Measurements from ENCODE around the gene SP140L.
"Not testable (repeated sequence)": the region's sequence is repeated elsewhere in the genome, so short reads cannot be mapped to it uniquely, and the experiment has no call there.

SP140L gene

DNA sequence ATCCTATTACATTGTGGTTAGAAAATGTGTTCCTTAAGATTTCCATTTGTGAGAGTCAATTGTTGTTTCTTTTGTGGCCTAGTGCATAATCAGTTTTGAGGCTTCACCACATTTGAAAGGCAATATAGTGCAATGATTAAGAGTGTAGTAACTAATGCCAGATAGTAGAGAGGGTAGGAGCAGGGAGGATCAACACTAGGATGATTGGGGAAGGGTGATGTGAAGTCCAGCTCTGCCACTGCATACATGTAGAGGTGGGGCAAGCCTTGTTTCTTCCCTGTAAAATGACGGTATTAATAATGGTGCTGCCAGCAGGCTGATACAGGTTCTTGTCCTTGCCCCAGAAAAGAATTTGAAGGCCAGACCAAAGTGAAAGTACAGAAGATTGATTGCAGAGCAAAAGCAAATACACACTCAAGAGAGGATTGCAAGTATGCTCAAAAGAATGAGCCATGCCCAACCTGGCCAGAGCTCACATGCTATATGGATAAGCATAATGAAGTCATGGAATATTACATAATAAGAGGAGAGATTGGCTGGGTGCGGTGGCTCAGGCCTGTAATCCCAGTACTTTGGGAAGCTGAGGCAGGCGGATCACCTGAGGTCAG lies 97.0 kb downstream of the SP140L start:
- DNase-seq, result no peak

DNA sequence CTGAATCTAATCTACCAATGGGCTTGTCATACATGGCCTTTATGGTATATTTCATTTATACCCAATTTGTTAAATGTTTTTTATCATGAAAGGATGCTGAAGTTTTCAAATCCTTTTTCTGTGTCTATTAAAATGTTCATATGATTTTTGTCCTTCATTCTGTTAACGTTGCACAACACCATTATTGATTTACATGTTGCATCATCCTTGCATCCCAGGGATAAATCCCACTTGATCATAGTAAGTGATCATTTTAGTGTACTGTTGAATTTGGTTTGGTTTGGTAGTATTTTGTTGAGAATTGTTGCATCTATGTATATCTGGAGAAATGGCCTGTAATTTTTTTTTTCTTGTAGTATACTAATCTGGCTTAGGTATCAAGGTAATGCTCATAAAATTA lies 98.4 kb downstream of the SP140L start:
- no peak for DNase-seq

DNA sequence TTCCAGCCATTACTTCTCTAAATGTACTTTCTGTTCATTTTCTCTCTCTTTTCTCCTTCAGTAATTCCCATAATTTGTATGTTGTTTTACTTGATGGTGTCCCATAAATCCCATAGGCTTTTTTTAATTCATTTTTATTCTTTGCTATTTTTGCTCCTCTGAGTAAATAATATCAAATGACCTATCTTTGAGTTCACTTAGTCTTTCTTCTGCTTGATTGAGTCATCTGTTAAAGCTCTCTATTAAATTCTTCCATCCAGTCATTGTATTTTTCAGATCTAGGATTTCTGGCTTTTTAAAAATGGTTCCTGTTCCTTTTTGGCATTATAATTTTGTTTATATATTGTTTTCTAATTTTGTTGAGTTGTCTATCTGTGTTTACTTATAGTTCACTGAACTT lies 102.5 kb downstream of the SP140L start:
- no peak for DNase-seq

DNA sequence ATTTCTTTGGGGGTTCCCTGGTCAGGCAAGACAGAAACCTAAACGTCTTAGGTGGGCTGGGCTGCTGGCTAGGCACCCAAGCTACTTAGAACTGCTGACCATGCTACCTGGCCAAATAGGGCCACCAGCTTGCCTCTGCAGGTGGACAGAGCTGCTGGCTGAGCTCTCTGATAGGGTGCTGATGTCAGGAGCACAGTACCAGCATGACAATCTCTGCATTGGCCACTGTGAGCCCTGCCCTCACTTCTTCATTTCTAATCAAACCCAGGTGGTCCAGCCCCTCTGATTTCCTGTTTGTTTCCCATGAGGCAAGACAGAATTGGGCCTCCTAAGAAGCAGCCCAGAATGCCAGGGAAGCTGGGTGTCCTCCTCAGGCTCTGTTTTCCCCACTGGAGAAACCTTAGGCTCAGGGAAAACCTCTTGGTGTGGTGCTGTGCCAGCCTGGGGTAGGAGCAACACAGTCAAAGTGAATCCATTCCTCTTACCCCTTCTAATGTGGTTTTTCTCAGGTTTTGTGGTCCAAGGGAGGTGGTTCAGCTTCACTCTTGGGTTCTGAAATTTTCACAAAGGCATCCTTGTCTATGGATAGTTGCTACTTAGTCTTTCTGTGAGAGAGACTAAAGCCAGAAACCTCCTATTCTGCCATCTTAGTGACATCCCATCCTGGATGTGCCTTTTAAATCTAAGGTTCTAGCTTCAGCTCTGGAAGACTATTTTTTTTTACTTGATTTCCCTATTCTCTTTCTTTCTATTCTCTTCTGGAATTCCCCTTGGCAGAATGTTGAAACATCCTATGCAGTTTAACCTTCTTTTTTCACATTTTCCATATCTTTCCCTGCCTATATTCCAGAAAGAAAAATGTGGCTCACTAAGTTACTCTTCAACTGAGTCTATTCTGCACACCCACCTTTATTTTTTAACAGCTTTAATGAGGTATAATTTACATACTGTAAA lies 104.2 kb downstream of the SP140L start:
- DNase-seq, result no peak

DNA sequence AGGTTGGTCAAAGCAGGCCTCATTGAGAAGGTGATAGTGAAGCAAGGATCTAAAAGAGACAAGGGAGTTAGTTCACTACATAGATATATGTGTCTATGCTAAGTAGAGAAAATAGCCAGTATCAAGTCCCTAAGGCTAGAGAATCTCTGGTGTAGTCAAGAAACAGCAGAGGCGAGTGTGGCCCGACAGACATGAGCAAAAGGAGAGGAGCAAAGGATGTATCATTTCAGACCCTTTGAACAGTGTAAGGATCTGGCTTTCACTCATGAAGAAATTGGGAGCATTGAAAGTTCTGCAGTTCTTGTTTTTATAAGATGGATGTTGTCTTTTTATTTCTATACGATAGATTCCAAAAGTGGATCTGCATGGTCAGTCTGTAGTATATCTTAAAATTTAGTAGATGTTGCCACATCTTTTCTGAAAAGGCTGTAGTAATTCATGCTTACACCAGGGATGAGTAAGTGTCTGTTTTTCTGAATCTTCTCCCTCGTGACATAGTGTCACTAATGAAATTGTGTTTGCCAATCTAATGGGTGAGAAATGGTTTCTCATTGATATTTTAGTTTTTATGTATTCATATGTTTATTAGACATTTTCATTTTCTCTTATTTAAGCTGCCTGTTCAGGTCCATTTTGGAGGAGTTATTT lies 107.8 kb downstream of the SP140L start:
- no peak for DNase-seq

DNA sequence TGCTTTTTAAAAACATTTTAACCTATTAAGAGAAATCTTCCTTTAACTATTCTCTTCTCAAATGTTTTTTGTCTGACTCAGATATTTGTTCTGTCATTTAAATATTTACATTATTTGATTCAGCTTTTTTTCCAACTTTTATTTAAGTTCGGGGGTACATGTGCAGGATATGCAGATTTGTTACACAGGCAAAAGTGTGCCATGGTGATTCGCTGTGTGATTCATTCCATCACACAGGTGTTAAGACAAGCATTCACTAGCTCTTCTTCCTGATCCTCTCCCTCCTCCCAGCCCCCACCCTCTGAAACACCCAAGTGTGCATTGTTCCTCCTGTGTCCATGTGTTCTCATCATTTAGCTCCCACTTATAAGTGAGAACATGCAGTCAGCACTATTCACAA lies 108.4 kb downstream of the SP140L start:
- DNase-seq, result no peak

DNA sequence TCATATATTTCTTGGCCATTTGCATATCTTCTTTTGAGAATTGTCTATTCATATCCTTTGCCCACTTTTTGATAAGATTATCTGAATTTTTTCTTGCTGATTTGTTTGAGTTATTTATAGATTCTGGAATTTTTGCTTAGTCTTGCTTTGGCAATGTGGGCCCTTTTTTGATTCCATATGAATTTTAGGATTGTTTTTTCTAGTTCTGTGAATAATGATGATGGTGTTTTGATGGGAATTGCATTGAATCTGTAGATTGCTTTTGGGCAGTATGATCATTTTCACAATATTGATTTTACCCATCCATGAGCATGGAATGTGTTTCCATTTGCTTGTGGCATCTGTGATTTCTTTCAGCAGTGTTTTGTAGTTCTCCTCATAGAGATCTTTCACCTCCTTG lies 112.1 kb downstream of the SP140L start:
- DNase-seq, result not testable (repeated sequence)

DNA sequence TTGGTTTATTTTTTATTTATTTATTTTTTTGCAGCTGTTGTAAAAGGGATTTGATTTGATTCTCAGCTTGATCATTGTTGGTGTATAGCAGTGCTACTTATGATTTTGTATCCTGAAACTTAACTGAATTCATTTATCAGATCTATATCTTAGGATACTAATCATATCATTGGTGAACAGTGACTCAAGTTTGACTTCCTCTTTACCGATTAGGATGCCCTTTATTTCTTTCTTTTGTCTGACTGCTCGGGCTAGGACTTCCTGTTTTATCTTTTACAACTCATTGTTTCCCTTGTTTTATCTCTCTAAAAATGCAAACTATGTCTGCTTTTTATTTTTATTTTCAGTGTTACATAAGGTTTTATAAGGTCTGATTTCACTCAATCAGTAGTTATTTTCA lies 112.6 kb downstream of the SP140L start:
- no peak for DNase-seq

DNA sequence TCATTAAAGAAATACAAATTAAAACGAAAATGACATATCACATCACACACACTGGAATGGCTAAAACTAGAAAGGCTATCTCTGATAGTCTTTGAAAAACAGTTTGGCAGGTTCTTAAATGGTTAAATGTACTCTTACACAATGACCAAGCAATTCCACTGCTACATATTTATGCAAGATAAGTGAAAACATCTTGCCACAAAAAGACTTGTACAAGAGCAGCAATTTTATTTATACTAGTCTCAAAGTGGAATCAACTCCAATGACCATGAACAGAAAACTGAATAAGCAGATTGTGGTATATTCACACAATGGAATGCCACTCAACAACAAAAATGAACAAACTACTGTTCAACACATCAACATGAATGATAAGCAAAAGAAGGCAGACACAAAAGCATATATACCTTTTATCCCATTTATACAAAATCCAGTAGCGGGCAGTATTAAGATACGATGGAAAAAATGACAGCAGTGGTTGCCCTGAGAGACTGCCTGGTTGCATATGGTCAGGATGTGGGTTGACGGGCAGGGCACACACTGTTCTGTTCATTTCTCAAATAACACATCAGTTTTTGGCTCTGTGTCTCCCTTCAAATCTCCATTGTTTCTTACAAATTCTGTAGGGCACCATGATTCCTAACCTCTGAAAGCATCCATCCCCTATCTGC lies 114.4 kb downstream of the SP140L start:
- no peak for DNase-seq

DNA sequence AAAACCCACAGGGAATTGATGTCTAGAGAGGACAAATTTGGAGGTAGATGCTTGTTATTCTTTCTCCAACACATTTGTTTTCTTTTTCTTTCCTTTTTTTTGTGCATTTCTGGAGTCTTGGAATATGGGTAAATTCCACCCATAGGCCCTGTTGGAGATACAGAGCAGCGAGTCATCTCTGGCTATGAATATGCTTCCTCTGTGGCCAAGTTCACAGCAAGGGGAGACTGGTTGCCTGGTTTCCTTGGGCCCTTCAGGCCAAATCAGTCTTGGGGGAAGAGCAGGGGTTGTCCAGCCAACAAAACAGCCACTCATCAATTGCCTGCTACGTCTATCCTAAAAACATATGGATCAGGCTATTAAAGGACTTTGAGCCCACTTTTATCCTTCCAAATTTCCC lies 116.5 kb downstream of the SP140L start:
- DNase-seq, result no peak

DNA sequence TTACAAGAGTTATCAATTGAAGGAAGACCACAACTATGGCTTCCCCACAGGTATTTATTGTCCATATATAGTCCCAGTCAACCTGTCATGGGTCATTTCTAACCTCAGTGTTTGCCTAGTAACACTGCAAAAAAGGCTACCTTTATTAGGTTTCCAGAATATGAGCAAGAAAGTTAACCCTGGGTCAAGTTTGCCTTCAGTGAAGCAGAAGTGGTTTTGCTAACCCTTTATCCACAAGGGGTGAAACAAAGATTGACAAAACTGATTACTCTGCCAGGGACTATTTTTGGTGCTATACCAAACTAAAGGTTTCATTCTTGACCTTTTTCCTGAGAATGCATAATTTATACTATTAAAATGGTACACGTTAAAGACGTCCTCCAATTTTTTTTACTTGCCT lies 117.8 kb downstream of the SP140L start:
- no peak for DNase-seq

DNA sequence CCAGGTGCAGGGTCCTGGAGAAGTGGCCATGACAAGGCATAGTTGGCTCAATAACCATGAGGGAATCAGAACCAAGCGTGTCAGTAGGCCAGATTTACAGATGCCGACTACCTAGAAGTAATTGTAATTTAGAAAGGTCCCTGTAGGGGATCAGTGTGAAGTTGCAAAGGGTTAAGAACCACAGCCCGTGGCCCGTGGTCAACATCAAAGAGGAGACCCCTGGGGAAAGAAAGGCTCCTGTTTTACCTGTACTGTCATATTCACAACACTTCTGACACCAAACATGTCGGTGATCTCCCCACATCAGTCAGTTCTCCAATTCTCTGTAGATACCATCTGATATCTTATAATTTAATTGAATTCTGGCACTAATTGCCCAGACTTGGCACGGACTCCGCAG lies 120.0 kb downstream of the SP140L start:
- DNase-seq, result no peak

DNA sequence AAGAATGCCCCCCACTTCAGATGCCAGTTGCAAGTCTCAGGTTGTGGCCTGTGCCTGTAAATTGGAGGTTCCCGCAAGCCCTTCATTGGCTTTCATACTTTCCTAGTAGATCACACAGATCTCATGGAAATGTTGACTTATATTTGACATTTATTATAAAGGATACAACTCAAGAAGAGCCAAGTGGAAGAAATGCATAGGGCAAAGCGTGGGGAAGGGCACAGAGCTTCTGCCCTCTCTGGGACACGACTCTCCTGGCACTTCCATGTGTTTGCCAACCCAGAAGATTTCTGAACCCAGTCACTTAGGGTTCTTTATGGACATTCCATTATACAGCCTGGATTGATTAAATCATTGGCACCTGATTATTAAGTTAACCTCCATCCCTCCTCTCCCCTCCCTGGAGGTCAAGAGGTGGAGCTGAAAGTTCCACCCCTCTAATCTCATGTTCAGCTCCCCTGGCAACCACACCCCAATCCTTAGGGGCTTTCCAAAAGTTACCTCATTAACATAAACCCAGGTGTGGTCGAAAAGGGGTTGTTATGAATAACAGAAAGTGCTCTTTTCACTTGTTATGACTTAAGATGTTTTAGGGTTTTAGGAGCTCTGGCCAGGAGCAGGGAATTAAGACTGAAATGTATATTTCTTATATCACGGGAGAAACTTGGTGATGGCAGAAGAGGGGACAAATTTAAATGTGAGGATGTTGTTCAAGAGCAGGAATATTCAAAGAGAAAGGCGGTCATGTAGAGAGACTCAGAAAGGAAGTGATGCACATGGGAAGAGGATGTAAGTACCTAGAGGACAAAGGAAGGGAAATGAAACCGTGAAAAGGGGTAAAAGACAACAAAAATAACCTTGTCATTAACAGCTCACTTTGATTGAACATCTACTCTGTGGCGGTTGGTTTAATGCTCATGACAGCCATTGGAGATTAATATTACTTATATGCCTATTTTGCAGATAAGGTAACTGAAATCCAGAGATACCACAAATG lies 120.8 kb downstream of the SP140L start:
- no peak for DNase-seq

DNA sequence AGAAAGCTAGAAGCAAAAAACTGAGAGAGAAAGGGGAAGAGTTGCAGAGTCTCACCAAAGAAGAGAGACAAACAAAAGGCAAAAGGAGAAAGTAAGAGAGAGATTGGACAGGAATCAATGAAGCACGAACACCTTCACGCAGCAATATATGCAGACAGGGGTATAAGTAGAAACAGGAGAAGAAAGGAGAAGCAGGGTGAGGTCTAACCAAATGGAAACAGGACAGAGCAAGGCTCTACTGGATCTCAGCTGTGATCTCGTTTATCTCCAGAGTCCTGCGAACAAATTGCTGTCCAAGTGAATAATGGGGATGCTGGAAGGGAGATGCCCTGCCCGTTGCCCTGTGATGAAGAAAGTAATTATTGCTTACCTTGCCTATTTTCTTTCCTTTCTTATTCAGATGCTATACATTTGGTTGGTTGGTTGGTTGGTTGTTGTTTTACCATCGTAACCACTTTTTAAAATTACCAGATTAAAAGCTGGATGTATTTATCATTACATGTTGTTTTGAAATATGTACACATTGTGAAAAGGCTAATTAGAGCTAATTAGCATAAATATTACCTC lies 123.0 kb downstream of the SP140L start:
- DNase-seq, result no peak

DNA sequence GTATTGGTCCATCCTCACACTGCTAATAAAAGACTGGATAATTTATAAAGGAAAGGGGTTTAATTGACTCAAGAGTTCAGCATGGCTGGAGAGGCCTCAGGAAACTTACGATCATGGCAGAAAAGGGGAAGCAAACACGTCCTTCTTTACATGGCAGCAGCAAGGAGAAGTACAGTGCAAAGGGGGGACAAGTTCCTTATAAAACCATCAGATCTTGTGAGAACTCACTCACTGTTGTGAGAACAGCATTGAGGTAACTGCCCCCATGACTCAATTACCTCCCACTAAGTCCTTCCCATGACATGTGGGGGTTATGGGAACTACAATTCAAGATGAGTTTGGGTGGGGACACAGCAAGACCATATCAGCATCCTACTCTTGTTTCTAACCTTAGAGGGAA lies 126.0 kb downstream of the SP140L start:
- DNase-seq, result no peak

All from NCI-H774 (cell line).